H1 (cell line): ENCODE measurements around the gene GARS1. TPM values are rescaled to one million over a fixed set of nuclear protein-coding genes. Genes with fewer than 3 reads are reported as not detected.

Experiments
- CTCF ChIA-PET: fragments of 300-600 bp; sonication (Branson Sonifier 250); formaldehyde crosslinking; loops from one replicate; lab custom pipeline; 2021; ENCODE audit not compliant: partially characterized antibody; lab: Charles Lee
- POLR2A ChIA-PET: fragments of 300-600 bp; sonication (Branson Sonifier 250); formaldehyde crosslinking; loops from one replicate; lab custom pipeline; 2021; ENCODE audit warnings: inconsistent platforms; ENCODE audit not compliant: partially characterized antibody; lab: Charles Lee
- DNase-seq, 2 experiments: peaks; one replicate each; pipeline versions ENCODE4 v3.0.0 to v3.0.0-alpha.2; 2010 to 2022; ENCODE audit warnings: low spot score in 2 of 2, low read depth in 1 of 2, mixed read lengths in 1 of 2
- FAIRE-seq: peaks from 2 replicates; lab custom pipeline; 2011; peaks lifted over from hg19 to GRCh38; lab: Jason Lieb, UNC
- H2AFZ ChIP-seq: 2 replicates; pipeline ENCODE4 v1.8.1; 2012; ENCODE audit warnings: low read length, inconsistent platforms
- H2AK5ac ChIP-seq: 2 replicates; pipeline ENCODE4 v1.6.1; 2013; ENCODE audit warnings: low read depth, low read length
- H2BK120ac ChIP-seq: replicated peaks from 2 replicates; pipeline ENCODE3; 2013; ENCODE audit warnings: low read depth, low read length, inconsistent platforms
- H2BK12ac ChIP-seq: 2 replicates; pipeline ENCODE4 v1.6.1; 2013; ENCODE audit warnings: low read depth, low read length
- H2BK15ac ChIP-seq: 2 replicates; pipeline ENCODE4 v1.6.1; 2013; ENCODE audit warnings: low read length
- H2BK20ac ChIP-seq: 2 replicates; pipeline ENCODE4 v1.6.1; 2013; ENCODE audit warnings: low read length
- H2BK5ac ChIP-seq: 2 replicates; pipeline ENCODE4 v1.6.1; 2013; ENCODE audit warnings: low read depth, low read length
- H3K14ac ChIP-seq: 2 replicates; pipeline ENCODE4 v1.6.1; 2013; ENCODE audit warnings: inconsistent platforms; ENCODE audit not compliant: insufficient read length
- H3K18ac ChIP-seq: 2 replicates; pipeline ENCODE4 v1.6.1; 2013; ENCODE audit warnings: low read length; ENCODE audit errors: extremely low read depth
- H3K23ac ChIP-seq: 2 replicates; pipeline ENCODE4 v1.6.1; 2013; ENCODE audit warnings: inconsistent platforms; ENCODE audit not compliant: insufficient read length
- H3K23me2 ChIP-seq: 2 replicates; pipeline ENCODE4 v1.6.1; 2013; ENCODE audit warnings: low read depth, low read length
- H3K27ac ChIP-seq: 2 replicates; pipeline ENCODE4 v1.6.1; 2011; ENCODE audit warnings: low read depth, low read length, inconsistent platforms
- H3K27me3 ChIP-seq, 4 experiments: replicated peaks in 1 of 4; 1 replicate in 1 of 4; 2 replicates in 3 of 4; pipeline versions ENCODE4 v1.6.1 to v1.8.1; 2011 to 2013; ENCODE audit warnings: low read length in 3 of 4, mild to moderate bottlenecking in 3 of 4, inconsistent platforms in 2 of 4, mixed read lengths in 2 of 4, moderate library complexity in 1 of 4; ENCODE audit not compliant: control insufficient read depth in 3 of 4, insufficient read depth in 3 of 4; ENCODE audit errors: extremely low read depth in 1 of 4
- H3K36me3 ChIP-seq, 4 experiments: 2 replicates each; pipeline versions ENCODE4 v1.6.1 to v1.8.1; 2011 to 2013; ENCODE audit warnings: mild to moderate bottlenecking in 4 of 4, low read length in 3 of 4, moderate library complexity in 2 of 4, control low read depth in 1 of 4, inconsistent platforms in 1 of 4; ENCODE audit not compliant: insufficient read depth in 4 of 4, control insufficient read depth in 2 of 4
- H3K4ac ChIP-seq: replicated peaks from 2 replicates; pipeline ENCODE3; 2013; ENCODE audit warnings: low read length, low read depth, mixed read lengths, inconsistent platforms; ENCODE audit not compliant: insufficient read length
- H3K4me1 ChIP-seq, 4 experiments: replicated peaks in 1 of 4; 1 replicate in 1 of 4; 2 replicates in 3 of 4; pipeline versions ENCODE4 v1.6.1 to v1.8.1; 2011 to 2013; ENCODE audit warnings: low read length in 3 of 4, inconsistent platforms in 2 of 4, mixed read lengths in 1 of 4; ENCODE audit not compliant: insufficient read depth in 4 of 4, control insufficient read depth in 3 of 4
- H3K4me2 ChIP-seq, 2 experiments: 2 replicates each; pipeline versions ENCODE4 v1.6.1 to v1.8.1; 2011 to 2013; ENCODE audit warnings: low read depth in 2 of 2, low read length in 2 of 2, control low read depth in 1 of 2, inconsistent platforms in 1 of 2, mild to moderate bottlenecking in 1 of 2; ENCODE audit not compliant: insufficient read depth in 1 of 2
- H3K4me3 ChIP-seq, 4 experiments: fragments of 200-600, 300-600 bp in 1 of 4; sonication (generic), shearing (Covaris generic), sonication (Bioruptor Twin) in 1 of 4; 2 replicates each; pipeline versions ENCODE4 v1.5.1 to v1.8.1; 2011 to 2016; ENCODE audit warnings: low read length in 4 of 4, low read depth in 3 of 4, control low read depth in 2 of 4, inconsistent platforms in 2 of 4, mild to moderate bottlenecking in 2 of 4, mixed read lengths in 1 of 4, moderate library complexity in 1 of 4; ENCODE audit not compliant: insufficient read depth in 2 of 4; ENCODE audit errors: extremely low read depth in 1 of 4
- H3K56ac ChIP-seq: replicated peaks from 2 replicates; pipeline ENCODE3; 2013; ENCODE audit warnings: low read depth, mild to moderate bottlenecking, mixed read lengths, low read length, inconsistent platforms; ENCODE audit not compliant: insufficient read length
- H3K79me1 ChIP-seq: 2 replicates; pipeline ENCODE4 v1.6.1; 2013; ENCODE audit warnings: low read depth, low read length, control low read depth
- H3K79me2 ChIP-seq, 2 experiments: 2 replicates each; pipeline versions ENCODE4 v1.6.1 to v1.8.1; 2012 to 2013; ENCODE audit warnings: low read length in 2 of 2, mild to moderate bottlenecking in 2 of 2, inconsistent platforms in 1 of 2; ENCODE audit not compliant: insufficient read depth in 2 of 2, control insufficient read depth in 1 of 2
- H3K9ac ChIP-seq, 4 experiments: replicated peaks in 1 of 4; 1 replicate in 1 of 4; 2 replicates in 3 of 4; pipeline versions ENCODE4 v1.6.1 to v1.8.1; 2011 to 2013; ENCODE audit warnings: low read depth in 3 of 4, low read length in 3 of 4, control low read depth in 2 of 4, mild to moderate bottlenecking in 2 of 4, moderate library complexity in 2 of 4, inconsistent platforms in 1 of 4; ENCODE audit errors: extremely low read depth in 1 of 4
- H3K9me3 ChIP-seq, 2 experiments: 2 replicates each; pipeline versions ENCODE4 v1.6.1 to v1.8.1; 2012 to 2013; ENCODE audit warnings: mild to moderate bottlenecking in 2 of 2, moderate library complexity in 2 of 2, control low read depth in 1 of 2, inconsistent platforms in 1 of 2, low read depth in 1 of 2, low read length in 1 of 2, mixed read lengths in 1 of 2; ENCODE audit not compliant: insufficient read depth in 2 of 2
- H4K20me1 ChIP-seq, 2 experiments: replicated peaks in 1 of 2; 2 replicates each; pipeline versions ENCODE3 to v1.8.1; 2011 to 2013; ENCODE audit warnings: inconsistent platforms in 2 of 2, low read length in 2 of 2, mild to moderate bottlenecking in 1 of 2; ENCODE audit not compliant: insufficient read depth in 2 of 2, control insufficient read depth in 1 of 2
- H4K5ac ChIP-seq: 2 replicates; pipeline ENCODE4 v1.6.1; 2013; ENCODE audit warnings: low read length, low read depth, mixed read lengths, inconsistent platforms; ENCODE audit not compliant: insufficient read length
- H4K8ac ChIP-seq: 2 replicates; pipeline ENCODE4 v1.8.0; 2013; ENCODE audit warnings: mild to moderate bottlenecking, moderate library complexity, low read length, inconsistent platforms; ENCODE audit not compliant: insufficient read depth; ENCODE audit errors: extremely low read depth
- H4K91ac ChIP-seq: replicated peaks from 2 replicates; pipeline ENCODE3; 2013; ENCODE audit warnings: low read length, mixed read lengths, inconsistent platforms; ENCODE audit not compliant: insufficient read length
- BCL11A ChIP-seq, 2 experiments: IDR thresholded peaks; one replicate each; pipeline ENCODE4 v1.6.1; 2011; ENCODE audit warnings: low read depth in 2 of 2, low read length in 2 of 2, mild to moderate bottlenecking in 2 of 2
- BRCA1 ChIP-seq: IDR thresholded peaks from 2 replicates; pipeline ENCODE4 v1.6.1; 2012; ENCODE audit warnings: low read depth, low read length, improper control_type of control experiment
- CBX8 ChIP-seq: fragments of 300-800, 300-1000 bp; sonication (generic); IDR thresholded peaks from 2 replicates; pipeline ENCODE4 v1.7.1; 2016; ENCODE audit warnings: low read depth, low read length, borderline replicate concordance
- EGR1 ChIP-seq: IDR thresholded peaks from 2 replicates; pipeline ENCODE4 v1.6.1; 2011; ENCODE audit warnings: low read depth, low read length, borderline replicate concordance
- KDM5A ChIP-seq: fragments of 200-600 bp; IDR thresholded peaks from 2 replicates; pipeline ENCODE4 v1.7.1; 2012; ENCODE audit warnings: mild to moderate bottlenecking, low read length, inconsistent platforms, mixed read lengths
- PHF8 ChIP-seq: fragments of 200-600 bp; sonication (generic); conservative IDR thresholded peaks from 2 replicates; pipeline ENCODE4 v1.7.1; 2012; ENCODE audit warnings: low read depth, mild to moderate bottlenecking, inconsistent platforms, low read length, moderate library complexity
- POLR2A ChIP-seq, 2 experiments: IDR thresholded peaks; 1 replicate in 1 of 2; 2 replicates in 1 of 2; pipeline ENCODE4 v1.6.1; 2011; ENCODE audit warnings: low read depth in 2 of 2, low read length in 2 of 2, mild to moderate bottlenecking in 2 of 2; ENCODE audit errors: control extremely low read depth in 1 of 2
- SP1 ChIP-seq: IDR thresholded peaks from 2 replicates; pipeline ENCODE4 v1.6.1; 2011; ENCODE audit warnings: low read depth, low read length
- SP2 ChIP-seq: IDR thresholded peaks from 2 replicates; pipeline ENCODE4 v1.6.1; 2012; ENCODE audit warnings: mild to moderate bottlenecking, low read length, inconsistent platforms
- SRF ChIP-seq: IDR thresholded peaks from 2 replicates; pipeline ENCODE4 v1.6.1; 2011; ENCODE audit warnings: mild to moderate bottlenecking, low read depth, low read length, moderate library complexity
- WGBS, 2 experiments: shearing (Covaris generic) in 1 of 2; methylation state at CpG; one replicate each; pipeline versions ENCODE4 v1.1.6 to v1.1.7; 2013 to 2015; ENCODE audit warnings: low lambda C conversion rate in 2 of 2, mixed read lengths in 2 of 2, inconsistent platforms in 1 of 2, low coverage in 1 of 2, missing lambda C conversion rate in 1 of 2; ENCODE audit not compliant: insufficient replicate concordance in 2 of 2, insufficient coverage in 1 of 2, insufficient read length in 1 of 2; ENCODE audit errors: extremely low coverage in 1 of 2, missing lambda C conversion rate in 1 of 2; 5-methylcytosine and 5-hydroxymethylcytosine counted together
- polyA plus RNA-seq, 7 experiments: library from polyadenylated mRNA; depleted of rRNA in 3 of 7; stranded (reverse) in 5 of 7; unstranded in 2 of 7; fragments of >200 nt in 5 of 7; fragments of 200-250 nt in 2 of 7; gene quantifications; 1 replicate in 5 of 7; 2 replicates in 1 of 7; 4 replicates in 1 of 7; pipeline versions ENCODE4 v1.2.1 to v1.2.3, GENCODE V29; 2011 to 2013; ENCODE audit warnings: missing spikeins in 2 of 7, mixed read lengths in 2 of 7
- total RNA-seq: library from RNA; stranded (reverse); fragmentation: NEBNext Ultra II Directional; extraction: Animal tissue kit (Norgen Biotek cat#: 25700); gene quantifications from 2 replicates; pipeline ENCODE4 v1.2.1, GENCODE V29; 2021

The GARS1 gene
- total and polyA plus RNA-seq, 2 of the 8 experiments (the other 6 are each of a cell fraction or from before 2014, with no cell fraction given): 270 to 476 TPM

GRCh38 chr7:30589111-30589510, 5.6 kb upstream of the GARS1 start:
- Histone ChIP-seq H3K23ac (no peak overlapping the region), H2AK5ac (no peak overlapping the region), H2BK120ac (no peak overlapping the region), H3K27ac (no peak overlapping the region), H3K18ac (no peak overlapping the region), H2BK5ac (no peak overlapping the region), H3K23me2 (peaks cover 5% of the 10 kb centered on the region; the same call in 1 of the 2 replicates), H3K4me1 (peaks cover 0 to 6% (median 3%) of the 10 kb centered on the region in 4 experiments; a peak in 3 of 7 replicates), H3K9ac (no peak overlapping the region), H3K4me2 (no peak overlapping the region), H3K4me3 (no peak overlapping the region), H3K56ac (no peak overlapping the region), H4K8ac (no peak overlapping the region), H3K9me3 (peaks cover 3 to 9% of the 10 kb centered on the region in 2 experiments; a peak in 2 of 4 replicates), H3K14ac (no peak overlapping the region), H2BK15ac (no peak overlapping the region), H2BK12ac (no peak overlapping the region), H3K79me1 (no peaks in the 10 kb centered on the region), H4K20me1 (no peaks in the 10 kb centered on the region), H2BK20ac (no peak overlapping the region; the same call in 1 of the 2 replicates), H3K36me3 (peaks cover 0 to 6% (median 0%) of the 10 kb centered on the region in 4 experiments; a peak in 2 of 8 replicates), H3K27me3 (no peaks in the 10 kb centered on the region), H4K5ac (no peak overlapping the region), H3K79me2 (peaks cover 3 to 4% of the 10 kb centered on the region in 2 experiments; a peak in 1 of 4 replicates), H3K4ac (no peak overlapping the region), H4K91ac (no peak overlapping the region), H2AFZ (no peak overlapping the region)
- TF ChIP-seq SP2 (no peak), BRCA1 (no peak), POLR2A (IDR thresholded peaks at IDR 0.05; ENCODE audit: control extremely low read depth in 1 of 2, low read depth in 2 of 2, low read length in 2 of 2) (no peak), EGR1 (no peak), SP1 (no peak), KDM5A (no peak), SRF (no peak), PHF8 (no peak), BCL11A (IDR thresholded peaks at IDR 0.05; ENCODE audit: low read depth in 2 of 2, low read length in 2 of 2) (no peak), CBX8 (no peak)
- FAIRE-seq: no peak
- ChIA-PET POLR2A (no interaction called here), CTCF (no interaction called here)
- no peak for DNase-seq
- 87% methylated on average over 3 of the region's 3 CpGs; no CpG with 5 or more reads in 1 of the 2 experiments for WGBS, 2 experiments
